SK-N-SH (cell line): Measurements from ENCODE around the gene LHFPL6. TPM values are rescaled to one million over a fixed set of nuclear protein-coding genes. Genes with fewer than 3 reads are reported as not detected.

Experiments
- CTCF ChIA-PET: fragments of 300-600, 350-600 bp; formaldehyde crosslinking; extraction: SDS; loops from one replicate; lab custom pipeline; 2021; lab: Yijun Ruan, JAX
- POLR2A ChIA-PET: fragments of 350-600 bp; sonication (Branson Sonifier 250); formaldehyde crosslinking; extraction: SDS; loops from one replicate; lab custom pipeline; 2020; ENCODE audit warnings: antibody characterized with exemption, inconsistent platforms; lab: Yijun Ruan, JAX
- DNase-seq: peaks from one replicate; pipeline ENCODE4 v3.0.0; 2012
- H2AFZ ChIP-seq: fragments of 200-600 bp; sonication (generic); 2 replicates; pipeline ENCODE4 v1.8.1; 2016; ENCODE audit warnings: antibody characterized with exemption, mild to moderate bottlenecking, low read depth
- H3F3A ChIP-seq: fragments of 200-600 bp; sonication (generic); replicated peaks from 2 replicates; pipeline ENCODE3; 2016; ENCODE audit warnings: antibody characterized with exemption, mild to moderate bottlenecking; ENCODE audit not compliant: insufficient read depth
- H3K27ac ChIP-seq, 2 experiments: fragments of 200-500 bp in 1 of 2; fragments of 200-600 bp in 1 of 2; sonication (Bioruptor generic) in 1 of 2; sonication (generic), shearing (Covaris generic) in 1 of 2; 2 replicates each; pipeline versions ENCODE4 v1.5.1 to v1.6.1; 2014 to 2016; ENCODE audit warnings: low read depth in 2 of 2, inconsistent platforms in 1 of 2, low read length in 1 of 2, mild to moderate bottlenecking in 1 of 2, mixed read lengths in 1 of 2
- H3K27me3 ChIP-seq: fragments of 200-600 bp; sonication (generic), shearing (Covaris generic); 2 replicates; pipeline ENCODE4 v1.6.1; 2016; ENCODE audit warnings: mixed run types; ENCODE audit not compliant: insufficient read depth
- H3K36me3 ChIP-seq, 2 experiments: fragments of 200-500 bp in 1 of 2; fragments of 200-600 bp in 1 of 2; sonication (Bioruptor generic) in 1 of 2; sonication (generic) in 1 of 2; replicated peaks in 1 of 2; 2 replicates each; pipeline versions ENCODE3 to v1.5.1; 2014 to 2016; ENCODE audit warnings: low read length in 1 of 2, mild to moderate bottlenecking in 1 of 2; ENCODE audit not compliant: insufficient read depth in 2 of 2, control insufficient read depth in 1 of 2
- H3K4me1 ChIP-seq, 2 experiments: fragments of 200-500 bp in 1 of 2; fragments of 200-600 bp in 1 of 2; sonication (Bioruptor generic) in 1 of 2; sonication (generic), shearing (Covaris generic) in 1 of 2; 2 replicates each; pipeline versions ENCODE4 v1.5.1 to v1.6.1; 2014 to 2016; ENCODE audit warnings: low read depth in 1 of 2, low read length in 1 of 2, mixed run types in 1 of 2; ENCODE audit not compliant: insufficient read depth in 2 of 2, control insufficient read depth in 1 of 2
- H3K4me2 ChIP-seq: fragments of 200-600 bp; sonication (generic), shearing (Covaris generic); 2 replicates; pipeline ENCODE4 v1.6.1; 2017; ENCODE audit warnings: mixed run types
- H3K4me3 ChIP-seq, 2 experiments: fragments of 200-500 bp in 1 of 2; fragments of 200-600 bp in 1 of 2; sonication (Bioruptor generic) in 1 of 2; sonication (generic), shearing (Covaris generic) in 1 of 2; 2 replicates each; pipeline versions ENCODE4 v1.5.1 to v1.8.1; 2014 to 2016; ENCODE audit warnings: low read depth in 2 of 2, inconsistent platforms in 1 of 2, low read length in 1 of 2, mild to moderate bottlenecking in 1 of 2, mixed read lengths in 1 of 2, moderate library complexity in 1 of 2
- H3K79me2 ChIP-seq: fragments of 200-600 bp; sonication (generic); 2 replicates; pipeline ENCODE4 v1.8.1; 2017; ENCODE audit warnings: mild to moderate bottlenecking; ENCODE audit not compliant: insufficient read depth
- H3K9ac ChIP-seq: fragments of 200-600 bp; sonication (generic); 2 replicates; pipeline ENCODE4 v1.6.1; 2017; ENCODE audit warnings: mixed run types
- H3K9me2 ChIP-seq: fragments of 200-600 bp; sonication (generic); 2 replicates; pipeline ENCODE4 v1.6.1; 2017; ENCODE audit warnings: mixed run types
- H3K9me3 ChIP-seq: fragments of 200-600 bp; sonication (generic); 2 replicates; pipeline ENCODE4 v1.6.1; 2017; ENCODE audit warnings: mixed run types, mild to moderate bottlenecking, moderate library complexity
- H4K20me1 ChIP-seq: fragments of 200-600 bp; sonication (generic); 2 replicates; pipeline ENCODE4 v1.6.1; 2017; ENCODE audit warnings: mild to moderate bottlenecking, mixed run types; ENCODE audit not compliant: insufficient read depth
- CHD2 ChIP-seq: fragments of 150-350 bp; IDR thresholded peaks from 2 replicates; pipeline ENCODE4 v1.6.1; 2018; ENCODE audit warnings: low read length; ENCODE audit not compliant: partially characterized antibody
- CTCF ChIP-seq: fragments of 200-600 bp; sonication (generic); IDR thresholded peaks from 2 replicates; pipeline ENCODE4 v1.6.1; 2017; ENCODE audit warnings: antibody characterized with exemption, mild to moderate bottlenecking, moderate library complexity
- ELF1 ChIP-seq: IDR thresholded peaks from 2 replicates; pipeline ENCODE4 v1.4.0; 2012
- EP300 ChIP-seq, 2 experiments: IDR thresholded peaks; 2 replicates each; pipeline versions ENCODE4 v1.4.0 to v1.6.1; 2012; ENCODE audit warnings: borderline replicate concordance in 1 of 2, low read depth in 1 of 2, low read length in 1 of 2
- FOXM1 ChIP-seq: IDR thresholded peaks from 2 replicates; pipeline ENCODE4 v1.4.0; 2012; ENCODE audit warnings: low read depth, mild to moderate bottlenecking
- GATA2 ChIP-seq: sonication (generic); formaldehyde crosslinking; IDR thresholded peaks from 2 replicates; pipeline ENCODE4 v1.5.0; 2020; ENCODE audit warnings: mild to moderate bottlenecking, missing genetic modification reagents
- MEF2A ChIP-seq: IDR thresholded peaks from 2 replicates; pipeline ENCODE4 v1.4.0; 2012; ENCODE audit warnings: low read depth, borderline replicate concordance
- NFIC ChIP-seq: IDR thresholded peaks from 2 replicates; pipeline ENCODE4 v1.4.0; 2012; ENCODE audit warnings: borderline replicate concordance
- NRF1 ChIP-seq: IDR thresholded peaks from 2 replicates; pipeline ENCODE4 v1.6.1; 2012; ENCODE audit warnings: low read depth, mild to moderate bottlenecking, low read length
- PBX3 ChIP-seq: IDR thresholded peaks from 2 replicates; pipeline ENCODE4; 2012
- RAD21 ChIP-seq: IDR thresholded peaks from 2 replicates; pipeline ENCODE4 v1.6.1; 2012; ENCODE audit warnings: mild to moderate bottlenecking, low read length
- RCOR1 ChIP-seq: fragments of 150-350 bp; IDR thresholded peaks from 2 replicates; pipeline ENCODE4 v1.6.1; 2017; ENCODE audit warnings: antibody characterized with exemption, low read length
- REST ChIP-seq: IDR thresholded peaks from 2 replicates; pipeline ENCODE4 v1.6.1; 2012; ENCODE audit warnings: mild to moderate bottlenecking, low read depth, low read length, moderate library complexity
- RXRA ChIP-seq: IDR thresholded peaks from 2 replicates; pipeline ENCODE4 v1.4.0; 2012; ENCODE audit warnings: low read depth, mild to moderate bottlenecking, borderline replicate concordance
- TAF1 ChIP-seq: IDR thresholded peaks from 2 replicates; pipeline ENCODE4 v1.6.1; 2012; ENCODE audit warnings: low read depth, mild to moderate bottlenecking, low read length, moderate library complexity, borderline replicate concordance
- ZBTB33 ChIP-seq: IDR thresholded peaks from 2 replicates; pipeline ENCODE4 v1.4.0; 2012; ENCODE audit warnings: low read depth, borderline replicate concordance
- WGBS: methylation state at CpG from one replicate; pipeline ENCODE4 v1.1.6; 2017; ENCODE audit warnings: low lambda C conversion rate; 5-methylcytosine and 5-hydroxymethylcytosine counted together
- polyA plus RNA-seq, 3 experiments: library from polyadenylated mRNA; depleted of rRNA; stranded (reverse); fragments of >200 nt; gene quantifications; 2 replicates each; pipeline ENCODE4 v1.2.3, GENCODE V29; 2012

The LHFPL6 gene
- polyA plus RNA-seq, 1 of the 3 experiments (the other 2 are of a cell fraction) = 22.2 TPM

- no peak overlapping the region for H3K9ac ChIP-seq
- no peaks in the 10 kb centered on the region for H3K9me2 ChIP-seq
- H3K79me2 ChIP-seq = no peaks in the 10 kb centered on the region
- H3K9me3 ChIP-seq = no peaks in the 10 kb centered on the region
- no peak overlapping the region for H3K4me3 ChIP-seq
- no peak overlapping the region for H3K27ac ChIP-seq
- no peak for DNase-seq
- H3K27me3 ChIP-seq = no peaks in the 10 kb centered on the region
- no peak overlapping the region for H3K4me2 ChIP-seq
- no peaks in the 10 kb centered on the region for H3F3A ChIP-seq
- peaks cover 0 to 20% of the 10 kb centered on the region in 2 experiments; a peak in 1 of 4 replicates for H3K4me1 ChIP-seq
- H3K36me3 ChIP-seq = no peaks in the 10 kb centered on the region
- H4K20me1 ChIP-seq = no peaks in the 10 kb centered on the region
- ChIA-PET POLR2A (no interaction called here), CTCF (interaction anchor here (1.3 kb wide), 1 partner anchor 249 kb away, joined by 4 read pairs; no protein-coding TSS in a partner anchor)
- no peak overlapping the region for H2AFZ ChIP-seq
- no peak for TF ChIP-seq REST
- no peak for TF ChIP-seq TAF1
- no peak for TF ChIP-seq NRF1
- TF ChIP-seq FOXM1 = no peak
- no peak for TF ChIP-seq NFIC
- no peak for TF ChIP-seq CTCF
- TF ChIP-seq RXRA = no peak
- TF ChIP-seq EP300 (IDR thresholded peaks at IDR 0.05; ENCODE audit: borderline replicate concordance in 1 of 2, low read depth in 1 of 2, low read length in 1 of 2) = no peak
- no peak for TF ChIP-seq MEF2A
- no peak for TF ChIP-seq RCOR1
- no peak for TF ChIP-seq CHD2
- TF ChIP-seq ZBTB33 = no peak
- TF ChIP-seq PBX3 = no peak
- TF ChIP-seq GATA2 = no peak
- no peak for TF ChIP-seq RAD21
- TF ChIP-seq ELF1 = no peak
- whole genome bisulfite sequencing = 36% methylated on average over 5 of the region's 5 CpGs
Measured at GRCh38 chr13:39362652-39363381, 240.2 kb downstream of the LHFPL6 start.
